ENCODE data around the gene SOBP.

The SOBP gene

GRCh38 chr6:107618672-107619071 is 128.8 kb downstream of the SOBP start:
- Histone ChIP-seq H3K36me3 (replicated peaks) (no peaks in the 10 kb centered on the region), H3K9me3 (no peaks in the 10 kb centered on the region), H3K4me1 (no peaks in the 10 kb centered on the region), H3K27me3 (ENCODE audit: low read depth) (no peaks in the 10 kb centered on the region), H3K4me3 (no peak overlapping the region)
- in situ Hi-C loops (cut with MboI; ENCODE audit: low sequenced_read_pairs), result no loop called here
- no peak for DNase-seq (ENCODE audit: low spot score in 2 of 2)

- Histone ChIP-seq H3K4me1 (no peaks in the 10 kb centered on the region), H3K27me3 (ENCODE audit: low read depth) (no peaks in the 10 kb centered on the region), H3K36me3 (replicated peaks) (no peaks in the 10 kb centered on the region), H3K4me3 (no peak overlapping the region), H3K9me3 (no peaks in the 10 kb centered on the region)
- in situ Hi-C loops (cut with MboI; ENCODE audit: low sequenced_read_pairs), result no loop called here
- no peak for DNase-seq (ENCODE audit: low spot score in 2 of 2)
These were observed 130.8 kb downstream of the SOBP start for GRCh38 chr6:107620732-107621131.

- no peaks in the 10 kb centered on the region for H3K36me3 ChIP-seq (replicated peaks)
- no peak overlapping the region for H3K4me3 ChIP-seq
- H3K4me1 ChIP-seq, result no peaks in the 10 kb centered on the region
- DNase-seq (ENCODE audit: low spot score in 2 of 2), result no peak
- H3K27me3 ChIP-seq (ENCODE audit: low read depth), result no peaks in the 10 kb centered on the region
- no peaks in the 10 kb centered on the region for H3K9me3 ChIP-seq
- in situ Hi-C loops (cut with MboI; ENCODE audit: low sequenced_read_pairs), result no loop called here
These were observed 131.5 kb downstream of the SOBP start for GRCh38 chr6:107621229-107621937.

- in situ Hi-C loops (cut with MboI; ENCODE audit: low sequenced_read_pairs), result no loop called here
- H3K4me3 ChIP-seq, result no peak overlapping the region
- H3K4me1 ChIP-seq, result no peaks in the 10 kb centered on the region
These were observed 132.4 kb downstream of the SOBP start for GRCh38 chr6:107622269-107622668.

GRCh38 chr6:107624050-107624449 is 134.1 kb downstream of the SOBP start:
- Histone ChIP-seq H3K9me3 (no peaks in the 10 kb centered on the region), H3K4me3 (no peak overlapping the region), H3K36me3 (replicated peaks) (no peaks in the 10 kb centered on the region), H3K4me1 (no peaks in the 10 kb centered on the region), H3K27me3 (ENCODE audit: low read depth) (no peaks in the 10 kb centered on the region)
- no peak for DNase-seq (ENCODE audit: low spot score in 2 of 2)
- in situ Hi-C loops (cut with MboI; ENCODE audit: low sequenced_read_pairs), result no loop called here

More at GRCh38 chr6:107622269-107622668, 132.4 kb downstream of the SOBP start:
- H3K36me3 ChIP-seq (replicated peaks), result no peaks in the 10 kb centered on the region
- no peak for DNase-seq (ENCODE audit: low spot score in 2 of 2)
- H3K27me3 ChIP-seq (ENCODE audit: low read depth), result no peaks in the 10 kb centered on the region
- H3K9me3 ChIP-seq, result no peaks in the 10 kb centered on the region

GRCh38 chr6:107624541-107624940 is 134.6 kb downstream of the SOBP start:
- Histone ChIP-seq H3K4me3 (no peak overlapping the region), H3K9me3 (no peaks in the 10 kb centered on the region), H3K36me3 (replicated peaks) (no peaks in the 10 kb centered on the region), H3K27me3 (ENCODE audit: low read depth) (no peaks in the 10 kb centered on the region), H3K4me1 (peaks cover 4% of the 10 kb centered on the region)
- in situ Hi-C loops (cut with MboI; ENCODE audit: low sequenced_read_pairs), result no loop called here
- DNase-seq (ENCODE audit: low spot score in 2 of 2), result no peak

GRCh38 chr6:107625264-107625663 is 135.3 kb downstream of the SOBP start:
- in situ Hi-C loops (cut with MboI; ENCODE audit: low sequenced_read_pairs), result no loop called here
- Histone ChIP-seq H3K4me1 (peaks cover 6% of the 10 kb centered on the region), H3K9me3 (no peaks in the 10 kb centered on the region), H3K36me3 (replicated peaks) (no peaks in the 10 kb centered on the region), H3K27me3 (ENCODE audit: low read depth) (no peaks in the 10 kb centered on the region), H3K4me3 (no peak overlapping the region)
- DNase-seq (ENCODE audit: low spot score in 2 of 2), result no peak

GRCh38 chr6:107626645-107627044 is 136.7 kb downstream of the SOBP start:
- Histone ChIP-seq H3K9me3 (no peaks in the 10 kb centered on the region), H3K36me3 (replicated peaks) (no peaks in the 10 kb centered on the region; the same call in 1 of the 2 replicates), H3K4me1 (peaks cover 6% of the 10 kb centered on the region), H3K27me3 (ENCODE audit: low read depth) (no peaks in the 10 kb centered on the region), H3K4me3 (no peak overlapping the region)
- no peak for DNase-seq (ENCODE audit: low spot score in 2 of 2)
- in situ Hi-C loops (cut with MboI; ENCODE audit: low sequenced_read_pairs), result no loop called here

GRCh38 chr6:107627969-107628368 is 138.1 kb downstream of the SOBP start:
- DNase-seq (ENCODE audit: low spot score in 2 of 2), result no peak
- peaks cover 3% of the 10 kb centered on the region for H3K36me3 ChIP-seq (replicated peaks)
- no peaks in the 10 kb centered on the region for H3K27me3 ChIP-seq (ENCODE audit: low read depth)
- peaks cover 6% of the 10 kb centered on the region for H3K4me1 ChIP-seq
- in situ Hi-C loops (cut with MboI; ENCODE audit: low sequenced_read_pairs), result no loop called here
- no peaks in the 10 kb centered on the region for H3K9me3 ChIP-seq
- no peak overlapping the region for H3K4me3 ChIP-seq

GRCh38 chr6:107628878-107629277 is 139.0 kb downstream of the SOBP start:
- in situ Hi-C loops (cut with MboI; ENCODE audit: low sequenced_read_pairs), result no loop called here
- H3K36me3 ChIP-seq (replicated peaks), result peaks cover 10% of the 10 kb centered on the region
- peaks cover 6% of the 10 kb centered on the region for H3K4me1 ChIP-seq
- no peaks in the 10 kb centered on the region for H3K27me3 ChIP-seq (ENCODE audit: low read depth)
- H3K9me3 ChIP-seq, result no peaks in the 10 kb centered on the region
- H3K4me3 ChIP-seq, result no peak overlapping the region
- DNase-seq (ENCODE audit: low spot score in 2 of 2), result no peak

- no peaks in the 10 kb centered on the region for H3K27me3 ChIP-seq (ENCODE audit: low read depth)
- no peak overlapping the region for H3K4me3 ChIP-seq
- DNase-seq (ENCODE audit: low spot score in 2 of 2), result peak in 1 of 2 experiments; percentile 8
- in situ Hi-C loops (cut with MboI; ENCODE audit: low sequenced_read_pairs), result no loop called here
- H3K4me1 ChIP-seq, result peaks cover 6% of the 10 kb centered on the region
- no peaks in the 10 kb centered on the region for H3K9me3 ChIP-seq
- peaks cover 10% of the 10 kb centered on the region for H3K36me3 ChIP-seq (replicated peaks)
These were observed 139.7 kb downstream of the SOBP start for GRCh38 chr6:107629548-107630129.

- peaks cover 14% of the 10 kb centered on the region for H3K36me3 ChIP-seq (replicated peaks)
- in situ Hi-C loops (cut with MboI; ENCODE audit: low sequenced_read_pairs), result no loop called here
- no peaks in the 10 kb centered on the region for H3K27me3 ChIP-seq (ENCODE audit: low read depth)
- H3K9me3 ChIP-seq, result no peaks in the 10 kb centered on the region
- H3K4me3 ChIP-seq, result no peak overlapping the region
- no peak for DNase-seq (ENCODE audit: low spot score in 2 of 2)
- peaks cover 6% of the 10 kb centered on the region for H3K4me1 ChIP-seq
These were observed 140.5 kb downstream of the SOBP start for GRCh38 chr6:107630348-107630977.

GRCh38 chr6:107632381-107633136 is 142.6 kb downstream of the SOBP start:
- no peak for DNase-seq (ENCODE audit: low spot score in 2 of 2)
- in situ Hi-C loops (cut with MboI; ENCODE audit: low sequenced_read_pairs), result no loop called here
- H3K4me1 ChIP-seq, result peaks cover 6% of the 10 kb centered on the region
- H3K4me3 ChIP-seq, result no peak overlapping the region
- peaks cover 30% of the 10 kb centered on the region for H3K36me3 ChIP-seq (replicated peaks)
- H3K9me3 ChIP-seq, result no peaks in the 10 kb centered on the region
- no peaks in the 10 kb centered on the region for H3K27me3 ChIP-seq (ENCODE audit: low read depth)

Measured in HAP-1 (cell line).